GM23338 (cell line): ENCODE data around the gene ZNF513.

Experiments used
- CREB1 ChIP-seq: fragments of 250-450 bp; sonication (Bioruptor Pico); IDR thresholded peaks from 2 replicates; pipeline ENCODE4 v1.5.0; 2020; ENCODE audit warnings: low read depth, mild to moderate bottlenecking, moderate library complexity
- CTCF ChIP-seq, 2 experiments: fragments of 200-600 bp in 1 of 2; sonication (generic) in 1 of 2; conservative IDR thresholded peaks; 2 replicates each; pipeline versions ENCODE4 v1.5.1 to v1.6.1; 2016 to 2017; ENCODE audit warnings: antibody characterized with exemption in 2 of 2, low read depth in 2 of 2, mild to moderate bottlenecking in 2 of 2, moderate library complexity in 1 of 2
- EZH2 ChIP-seq: fragments of 200-600 bp; sonication (generic); IDR thresholded peaks from one replicate; pipeline ENCODE4 v1.8.0; 2017; ENCODE audit warnings: antibody characterized with exemption, mild to moderate bottlenecking, low read depth; ENCODE audit not compliant: unreplicated experiment
- EZH2phosphoT487 ChIP-seq: fragments of 200-600 bp; sonication (generic); IDR thresholded peaks from one replicate; pipeline ENCODE4 v1.8.1; 2018; ENCODE audit warnings: antibody characterized with exemption; ENCODE audit not compliant: unreplicated experiment
- JUNB ChIP-seq: IDR thresholded peaks from one replicate; pipeline ENCODE4 v1.6.1; 2016; ENCODE audit warnings: antibody characterized with exemption; ENCODE audit not compliant: unreplicated experiment
- POLR2AphosphoS5 ChIP-seq: IDR thresholded peaks from 2 replicates; pipeline ENCODE4 v1.6.1; 2016; ENCODE audit warnings: antibody characterized with exemption, low read depth
- REST ChIP-seq: IDR thresholded peaks from one replicate; pipeline ENCODE4 v1.6.1; 2018; ENCODE audit warnings: antibody characterized with exemption; ENCODE audit not compliant: unreplicated experiment
- ZNF114 ChIP-seq: fragments of 250-450 bp; sonication (Bioruptor Pico); IDR thresholded peaks from 2 replicates; pipeline ENCODE4 v1.5.0; 2020; ENCODE audit warnings: mild to moderate bottlenecking, moderate library complexity
- TF ChIP-seq, protein P1 (sequence below): IDR thresholded peaks from 2 replicates; pipeline ENCODE4 v1.6.1; 2016; ENCODE audit warnings: antibody characterized with exemption

DNA sequence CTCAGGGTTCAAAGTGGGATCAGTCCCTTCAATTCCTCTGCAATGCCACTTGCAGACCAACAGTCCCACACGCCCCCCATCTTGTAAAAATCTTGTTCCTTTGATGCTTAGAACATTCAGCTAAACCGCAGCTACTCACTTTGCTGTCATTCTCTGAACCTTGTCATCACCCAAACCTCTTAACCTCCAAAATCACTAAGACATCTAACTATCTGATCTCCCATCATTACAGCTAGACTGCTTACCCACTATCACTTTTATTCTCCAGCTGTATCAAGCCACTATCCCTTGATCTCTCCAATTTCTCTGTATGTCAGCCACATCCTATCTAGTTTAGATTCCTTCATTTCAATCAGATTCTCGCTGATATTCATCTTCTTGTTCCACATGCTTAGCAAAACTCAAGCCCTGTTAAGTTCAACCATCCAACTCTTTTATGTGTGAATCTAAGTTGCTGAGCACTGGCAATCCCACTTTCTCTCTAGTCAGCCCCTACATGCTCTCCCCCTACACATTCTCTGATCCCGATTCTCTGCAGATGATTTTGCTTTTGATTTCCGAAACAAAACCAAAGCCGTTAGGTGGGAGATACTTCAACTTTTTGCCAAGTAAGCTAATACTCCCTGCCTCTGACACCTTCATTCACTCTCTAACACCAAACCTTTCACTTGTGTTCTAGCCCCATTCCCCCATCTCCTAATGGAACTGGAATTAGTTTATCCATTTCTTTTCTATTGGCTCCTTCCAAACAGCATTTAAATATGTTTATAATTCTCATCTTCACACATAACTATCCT lies 28.5 kb downstream of the ZNF513 start:
- no peak for TF ChIP-seq CTCF (conservative IDR thresholded peaks at IDR 0.05; ENCODE audit: low read depth in 2 of 2)
- no peak for TF ChIP-seq ZNF114 (CRISPR knock-in tag)
- TF ChIP-seq, protein P1, sequence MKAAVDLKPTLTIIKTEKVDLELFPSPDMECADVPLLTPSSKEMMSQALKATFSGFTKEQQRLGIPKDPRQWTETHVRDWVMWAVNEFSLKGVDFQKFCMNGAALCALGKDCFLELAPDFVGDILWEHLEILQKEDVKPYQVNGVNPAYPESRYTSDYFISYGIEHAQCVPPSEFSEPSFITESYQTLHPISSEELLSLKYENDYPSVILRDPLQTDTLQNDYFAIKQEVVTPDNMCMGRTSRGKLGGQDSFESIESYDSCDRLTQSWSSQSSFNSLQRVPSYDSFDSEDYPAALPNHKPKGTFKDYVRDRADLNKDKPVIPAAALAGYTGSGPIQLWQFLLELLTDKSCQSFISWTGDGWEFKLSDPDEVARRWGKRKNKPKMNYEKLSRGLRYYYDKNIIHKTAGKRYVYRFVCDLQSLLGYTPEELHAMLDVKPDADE, result no peak
- TF ChIP-seq EZH2, result no peak
- TF ChIP-seq REST, result no peak
- no peak for TF ChIP-seq CREB1 (CRISPR knock-in tag)
- TF ChIP-seq POLR2AphosphoS5, result no peak
- TF ChIP-seq EZH2phosphoT487, result no peak
- no peak for TF ChIP-seq JUNB
